NCI-H345 (cell line): ENCODE data around the gene EPS15.
"Not testable (repeated sequence)": the region's sequence is repeated elsewhere in the genome, so short reads cannot be mapped to it uniquely, and the experiment has no call there.

Experiments used
- DNase-seq: peaks from one replicate; lab custom pipeline; 2025; lab: John Stamatoyannopoulos, UW

The EPS15 gene

DNA sequence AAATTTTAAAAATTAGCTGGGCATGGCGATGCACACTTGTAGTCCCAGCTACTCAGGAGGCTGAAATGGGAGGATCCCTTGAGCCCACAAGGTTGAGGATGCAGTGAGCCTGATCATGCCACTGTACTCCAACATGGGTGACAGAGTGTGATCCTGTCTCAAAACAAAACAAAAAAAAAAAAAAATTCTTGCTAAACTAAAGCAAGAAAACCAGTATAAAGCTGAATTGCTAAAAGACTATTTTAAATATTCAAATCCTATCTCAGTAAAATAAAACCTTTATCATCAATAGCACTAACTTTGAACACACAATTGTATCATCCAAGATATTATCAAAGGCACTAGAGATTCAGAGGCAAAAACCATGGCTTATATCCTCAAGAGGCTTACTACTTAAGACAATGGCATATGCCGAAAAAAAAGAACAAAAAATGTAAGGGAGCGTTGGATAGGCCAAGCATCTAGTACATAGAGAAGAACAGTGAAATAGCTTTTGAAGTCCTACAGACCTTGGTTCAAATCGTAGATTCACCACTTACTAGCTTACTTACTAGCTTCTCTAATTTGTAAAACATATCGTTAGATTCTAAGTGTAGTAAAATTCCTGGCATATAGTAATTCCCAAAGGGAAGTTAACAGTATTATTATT lies 3.6 kb downstream of the EPS15 start:
- no peak for DNase-seq

DNA sequence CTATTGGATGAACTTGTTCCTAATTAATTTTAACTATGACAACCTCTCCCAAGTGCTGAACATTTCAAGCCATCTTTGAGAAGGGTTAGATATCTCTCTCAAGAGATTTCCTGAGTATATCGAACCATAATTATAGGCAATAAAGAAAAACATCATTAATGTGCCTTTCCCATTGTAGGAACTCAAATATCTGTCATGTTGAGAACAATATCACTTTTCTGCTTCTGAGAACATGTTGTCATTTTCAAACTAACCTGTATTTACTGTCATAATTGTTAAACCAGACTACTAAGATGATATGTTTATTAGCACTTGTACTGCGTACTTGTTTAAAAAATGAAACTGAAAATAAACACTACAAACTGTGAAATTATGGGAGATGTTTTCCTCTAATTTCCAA lies 4.3 kb downstream of the EPS15 start:
- no peak for DNase-seq

GRCh38 chr1:51512606-51513005 lies 6.5 kb downstream of the EPS15 start:
- DNase-seq = no peak

GRCh38 chr1:51512120-51512519 lies 6.9 kb downstream of the EPS15 start:
- no peak for DNase-seq

- DNase-seq = no peak
Measured at GRCh38 chr1:51509773-51510172, 9.3 kb downstream of the EPS15 start.

GRCh38 chr1:51506537-51506936 lies 12.5 kb downstream of the EPS15 start:
- DNase-seq = no peak

DNA sequence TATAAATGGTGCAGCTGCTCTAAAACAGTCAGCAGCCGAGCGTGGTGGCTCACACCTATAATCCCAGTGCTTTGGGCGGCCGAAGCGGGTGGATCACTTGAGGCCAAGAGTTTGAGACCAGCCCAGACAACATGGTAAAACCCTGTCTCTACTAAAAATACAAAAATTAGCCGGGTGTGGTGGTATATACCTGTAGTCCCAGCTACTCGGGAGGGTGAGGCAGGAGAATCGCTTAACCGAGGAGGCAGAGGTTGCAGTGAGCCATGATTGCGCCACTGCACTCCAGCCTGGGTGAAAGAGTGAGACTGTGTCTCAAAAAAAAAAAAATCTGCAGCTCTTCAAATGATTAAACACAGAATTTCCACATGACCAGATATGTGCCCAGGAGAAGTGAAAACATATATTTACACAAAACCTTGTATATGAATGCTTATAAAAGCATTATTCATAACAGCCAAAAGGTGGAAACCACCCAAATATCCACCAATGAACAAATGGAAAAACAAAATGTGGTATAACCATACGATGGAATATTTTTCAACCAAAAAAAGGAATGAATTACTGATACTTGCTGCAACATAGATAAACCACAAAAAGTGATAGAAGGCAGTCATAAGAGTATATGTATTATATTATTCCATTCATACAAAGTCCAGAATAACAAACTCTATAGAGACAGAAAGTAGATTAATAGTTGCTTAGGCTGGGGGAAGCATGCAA lies 14.1 kb downstream of the EPS15 start:
- DNase-seq = no peak

DNA sequence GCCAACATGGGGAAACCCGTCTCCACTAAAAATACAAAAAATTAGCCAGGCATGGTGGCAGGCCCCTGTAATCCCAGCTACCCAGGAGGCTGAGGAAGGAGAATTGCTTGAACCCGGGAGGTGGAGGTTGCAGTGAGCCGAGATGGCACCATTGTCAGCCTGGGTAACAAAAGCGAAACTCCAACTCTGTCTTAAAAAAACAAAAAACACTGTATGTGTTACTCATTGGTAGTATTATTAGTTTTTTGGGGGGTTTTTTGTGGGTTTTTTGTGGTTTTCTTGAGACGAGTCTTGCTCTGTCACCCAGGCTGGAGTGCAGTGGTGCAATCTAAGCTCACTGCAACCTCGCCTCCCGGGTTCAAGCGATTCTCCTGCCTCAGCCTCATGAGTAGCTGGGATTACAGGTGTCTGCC lies 17.8 kb downstream of the EPS15 start:
- not testable (repeated sequence) for DNase-seq

DNA sequence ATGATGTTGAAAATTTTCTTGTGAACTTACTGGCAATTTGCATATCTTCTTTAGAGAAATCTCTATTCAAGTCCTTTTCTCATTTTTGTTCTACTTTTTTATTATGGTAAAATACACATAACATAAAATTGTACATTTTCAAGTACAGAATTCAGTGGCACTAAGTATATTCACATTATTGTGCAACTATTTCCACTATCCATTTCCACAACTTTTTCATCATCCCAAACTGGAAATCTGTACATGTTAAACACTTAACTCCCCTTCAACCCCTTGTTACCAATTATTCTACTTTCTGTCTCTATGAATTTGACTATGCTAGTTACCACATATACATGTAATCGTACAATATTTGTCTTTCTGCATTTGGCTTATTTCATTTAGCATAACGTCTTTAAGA lies 19.4 kb downstream of the EPS15 start:
- DNase-seq = no peak

DNA sequence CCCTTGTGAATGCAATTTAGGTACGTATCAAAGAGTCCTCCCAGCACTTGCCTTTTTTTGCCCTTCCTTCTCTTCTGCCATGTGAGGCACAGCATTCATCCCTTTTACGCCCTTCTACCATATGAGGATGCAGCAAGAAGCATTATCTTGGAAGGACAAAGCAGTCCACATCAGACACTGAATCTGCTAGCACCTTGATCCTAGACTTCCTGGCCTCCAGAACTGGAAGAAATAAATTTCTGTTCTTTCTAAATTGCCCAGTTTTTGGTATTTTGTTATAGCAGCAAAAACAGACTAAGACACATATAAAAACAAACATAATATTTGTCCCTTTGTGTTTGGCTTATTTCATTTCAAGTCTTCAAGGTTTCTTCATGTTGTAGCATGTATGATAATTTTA lies 20.1 kb downstream of the EPS15 start:
- DNase-seq = no peak

GRCh38 chr1:51497340-51497739 lies 21.7 kb downstream of the EPS15 start:
- DNase-seq = no peak

DNA sequence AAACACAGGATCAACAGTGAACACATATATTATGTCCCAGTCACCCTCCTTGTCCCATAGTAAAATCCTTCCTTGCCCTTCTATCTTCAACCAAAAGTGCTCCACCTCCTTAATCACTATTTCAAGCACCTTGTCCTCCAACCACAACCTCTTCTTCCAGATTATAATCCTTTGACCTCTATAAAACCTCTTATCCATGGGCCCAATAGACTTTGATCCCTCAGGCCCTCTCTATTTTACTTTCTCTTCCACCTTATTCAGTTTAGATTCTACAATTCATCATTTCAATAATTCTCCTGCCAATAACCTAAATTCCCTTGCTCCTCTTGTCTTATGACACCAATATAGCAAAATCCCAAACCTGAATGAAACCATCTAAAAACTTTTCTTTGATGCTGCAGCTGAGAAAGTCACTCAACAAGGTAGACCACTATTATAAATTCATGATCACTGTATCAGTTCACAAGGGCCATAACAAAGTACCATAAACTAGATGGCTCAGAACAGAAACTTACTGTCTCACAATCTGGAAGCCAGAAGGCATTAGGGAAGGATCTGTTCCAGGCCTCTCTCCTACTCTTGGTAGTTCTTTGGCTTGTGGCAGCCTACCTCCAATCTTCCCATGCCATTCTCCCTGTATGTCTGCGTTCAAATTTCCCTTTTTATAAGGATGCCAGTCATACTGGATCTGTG lies 24.8 kb downstream of the EPS15 start:
- no peak for DNase-seq

- DNase-seq = no peak
Measured at GRCh38 chr1:51491166-51491981, 27.7 kb downstream of the EPS15 start.

GRCh38 chr1:51489472-51489871 lies 29.6 kb downstream of the EPS15 start:
- DNase-seq = no peak

DNA sequence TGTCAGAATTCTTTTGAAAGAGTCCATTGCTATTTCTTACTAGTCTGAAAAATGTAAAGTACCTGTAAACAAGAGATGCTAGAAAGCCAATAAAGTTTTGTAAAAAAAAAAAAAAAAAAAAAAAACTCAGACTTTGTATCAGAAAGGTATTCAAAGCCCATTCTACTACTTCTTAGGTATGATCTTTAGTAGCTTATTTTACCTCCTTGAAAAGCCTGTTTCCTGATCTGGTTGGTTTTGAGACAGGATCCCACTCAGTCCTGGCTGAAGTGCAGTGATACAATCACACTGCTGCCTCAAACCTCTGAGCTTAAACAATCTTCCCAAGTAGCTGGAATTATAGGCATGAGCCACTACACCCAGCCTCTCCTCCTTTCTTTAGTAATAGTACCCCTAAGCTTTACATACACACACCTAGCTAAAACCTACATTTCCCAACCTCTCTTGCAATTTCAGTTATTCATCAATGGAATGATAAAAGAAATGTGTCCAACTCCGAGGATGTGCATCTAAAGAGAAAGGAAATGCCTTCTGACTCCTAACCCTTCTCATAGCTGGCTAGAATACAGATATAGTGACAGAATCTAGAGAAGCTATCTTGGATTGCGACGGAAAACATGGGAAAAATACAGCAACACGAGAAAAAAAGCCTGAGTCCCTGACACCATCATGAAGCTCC lies 30.6 kb downstream of the EPS15 start:
- DNase-seq = no peak

DNA sequence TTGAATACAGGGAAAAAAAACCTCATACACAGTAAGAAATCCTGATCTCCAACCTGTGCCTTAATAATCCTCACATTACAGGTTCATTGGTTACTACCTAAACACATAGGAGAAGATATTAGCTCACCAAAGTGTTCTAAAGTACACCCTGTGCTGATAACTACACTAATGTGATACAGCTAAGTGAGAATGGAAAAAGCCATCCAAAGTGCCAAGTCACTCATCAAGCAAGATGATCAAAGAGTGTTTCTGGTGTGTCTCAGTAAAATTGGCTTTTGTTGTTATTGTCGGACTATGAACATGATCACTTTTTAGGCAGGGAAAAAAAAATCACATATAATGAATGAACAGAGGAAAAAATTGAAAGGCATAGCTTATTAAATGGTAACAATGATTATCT lies 31.4 kb downstream of the EPS15 start:
- no peak for DNase-seq

GRCh38 chr1:51484591-51484990 lies 34.5 kb downstream of the EPS15 start:
- DNase-seq = no peak

- DNase-seq = no peak
Measured at GRCh38 chr1:51482881-51483280, 36.2 kb downstream of the EPS15 start.

DNA sequence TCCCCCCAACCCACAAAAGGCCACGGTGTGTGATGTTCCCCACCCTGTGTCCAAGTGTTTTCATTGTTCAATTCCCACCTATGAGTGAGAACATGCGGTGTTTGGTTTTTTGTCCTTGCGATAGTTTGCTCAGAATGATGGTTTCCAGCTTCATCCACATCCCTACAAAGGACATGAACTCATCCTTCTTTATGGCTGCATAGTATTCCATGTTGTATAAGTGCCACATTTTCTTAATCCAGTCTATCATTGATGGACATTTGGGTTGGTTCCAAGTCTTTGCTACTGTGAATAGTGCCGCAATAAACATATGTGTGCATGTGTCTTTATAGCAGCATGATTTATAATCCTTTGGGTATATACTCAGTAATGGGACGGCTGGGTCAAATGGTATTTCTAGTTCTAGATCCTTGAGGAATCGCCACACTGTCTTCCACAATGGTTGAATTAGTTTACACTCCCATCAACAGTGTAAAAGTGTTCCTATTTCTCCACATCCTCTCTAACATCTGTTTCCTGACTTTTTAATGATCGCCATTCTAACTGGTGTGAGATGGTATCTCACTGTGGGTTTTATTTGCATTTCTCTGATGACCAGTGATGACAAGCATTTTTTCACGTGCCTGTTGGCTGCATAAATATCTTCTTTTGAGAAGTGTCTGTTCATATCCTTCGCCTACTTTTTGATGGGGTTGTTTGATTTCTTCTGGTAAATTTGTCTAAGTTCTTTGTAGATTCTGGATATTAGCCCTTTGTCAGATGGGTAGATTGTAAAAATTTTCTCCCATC lies 44.0 kb downstream of the EPS15 start:
- DNase-seq = not testable (repeated sequence)

DNA sequence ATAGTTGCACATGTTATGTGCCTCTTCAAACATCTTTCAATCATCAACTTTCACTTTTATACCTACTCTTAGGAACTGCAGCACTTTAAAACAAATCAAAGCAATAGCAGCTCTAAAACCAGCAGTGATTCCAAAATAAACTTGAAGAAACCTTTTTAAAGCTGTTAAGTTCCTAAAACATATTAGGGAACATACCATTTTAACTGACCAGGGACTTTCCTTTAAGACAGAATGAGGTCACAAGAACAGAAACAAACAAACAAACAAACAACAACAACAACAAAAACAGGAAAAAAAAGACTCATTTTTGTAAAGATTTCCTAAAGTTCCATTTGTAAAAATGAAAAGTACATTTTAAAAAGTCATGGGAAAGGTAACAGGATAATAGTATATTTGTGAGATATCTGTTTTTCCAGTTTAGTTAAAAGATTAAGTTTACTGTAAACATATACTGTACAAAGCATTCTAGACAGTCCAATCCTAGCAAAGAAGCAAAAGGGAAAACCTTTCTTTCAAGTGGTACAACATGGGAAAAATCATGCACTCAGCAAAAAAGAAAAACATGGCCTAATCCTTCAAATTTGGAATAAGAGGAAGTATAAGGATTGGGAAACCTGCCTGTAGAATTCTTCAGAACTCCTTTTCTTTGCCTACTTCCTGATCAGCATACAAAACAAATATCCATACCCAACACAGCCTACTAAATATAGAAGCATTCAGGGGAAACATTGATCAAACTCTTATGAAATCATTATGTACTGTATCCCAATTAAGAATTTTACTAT lies 45.5 kb downstream of the EPS15 start:
- DNase-seq = no peak
